K562 (cell line): ENCODE data around the gene HNRNPD. TPM values are rescaled to one million over a fixed set of nuclear protein-coding genes. Genes with fewer than 3 reads are reported as not detected.

Source experiments
- ATAC-seq: fragments of 200-7000 bp; cut with Tn5 transposase; 3 replicates; pipeline ENCODE4 v1.9.1; 2020; ENCODE audit warnings: moderate library complexity
- Bru-seq: library from RNA; stranded (reverse); fragments of 400-500 nt; gene quantifications from one replicate; lab custom pipeline; 2021; lab: Mats Ljungman, UMichigan
- BruChase-seq, 2 experiments: library from RNA; stranded (reverse); fragments of 400-500 nt; gene quantifications; one replicate each; lab custom pipeline; 2021; lab: Mats Ljungman, UMichigan
- BruUV-seq: library from RNA; stranded (reverse); fragments of 400-500 nt; replicated peaks from 2 replicates; lab custom pipeline; 2021; lab: Mats Ljungman, UMichigan
- CTCF ChIA-PET: fragments of 300-600 bp; formaldehyde crosslinking; extraction: SDS; loops from one replicate; lab custom pipeline; 2021; ENCODE audit warnings: low intra/inter-chr PET ratio; lab: Yijun Ruan, JAX
- POLR2A ChIA-PET: fragments of 300-600, 350-650 bp; sonication (Branson Sonifier 250); formaldehyde crosslinking; extraction: SDS; loops from one replicate; lab custom pipeline; 2021; ENCODE audit warnings: antibody characterized with exemption, inconsistent platforms; lab: Yijun Ruan, JAX
- DNase-seq, 4 experiments: peaks; one replicate each; pipeline versions ENCODE4 v3.0.0 to v3.0.0-alpha.2; 2011 to 2018; ENCODE audit warnings: low spot score in 3 of 4, mixed read lengths in 3 of 4; ENCODE audit errors: extremely low read depth in 1 of 4
- FAIRE-seq: peaks from 2 replicates; lab custom pipeline; 2011; peaks lifted over from hg19 to GRCh38; lab: Jason Lieb, UNC
- H2AFZ ChIP-seq: 2 replicates; pipeline ENCODE4 v1.6.0; 2011; ENCODE audit warnings: low read depth, low read length, control low read depth, inconsistent platforms
- H3K27ac ChIP-seq: fragments of 200-600 bp; 3 replicates; pipeline ENCODE4 v1.8.0; 2011; ENCODE audit warnings: low read depth, mild to moderate bottlenecking, control low read depth, inconsistent platforms, low read length, moderate library complexity, mixed read lengths; ENCODE audit errors: extremely low read depth
- H3K27me3 ChIP-seq, 2 experiments: fragments of 300-600 bp in 1 of 2; 2 replicates in 1 of 2; 3 replicates in 1 of 2; pipeline versions ENCODE4 v1.6.0 to v1.8.0; 2011; ENCODE audit warnings: inconsistent platforms in 2 of 2, low read length in 2 of 2, mild to moderate bottlenecking in 1 of 2, mixed read lengths in 1 of 2, moderate library complexity in 1 of 2; ENCODE audit not compliant: control insufficient read depth in 2 of 2, insufficient read depth in 2 of 2
- H3K36me3 ChIP-seq: fragments of 300-600 bp; 3 replicates; pipeline ENCODE4 v1.8.0; 2011; ENCODE audit warnings: mild to moderate bottlenecking, low read length, inconsistent platforms; ENCODE audit not compliant: control insufficient read depth, insufficient read depth
- H3K4me1 ChIP-seq, 2 experiments: fragments of 200-600 bp in 1 of 2; replicated peaks in 1 of 2; 2 replicates in 1 of 2; 3 replicates in 1 of 2; pipeline versions ENCODE4 v1.5.1 to v1.8.0; 2011; ENCODE audit warnings: inconsistent platforms in 2 of 2, low read length in 2 of 2, mild to moderate bottlenecking in 1 of 2, mixed read lengths in 1 of 2, moderate library complexity in 1 of 2; ENCODE audit not compliant: control insufficient read depth in 2 of 2, insufficient read depth in 2 of 2
- H3K4me2 ChIP-seq: 2 replicates; pipeline ENCODE4 v1.6.1; 2011; ENCODE audit warnings: low read length, control low read depth, inconsistent platforms, mixed read lengths; ENCODE audit not compliant: insufficient read depth
- H3K4me3 ChIP-seq: fragments of 200-600 bp; sonication (generic), shearing (Covaris generic); 2 replicates; pipeline ENCODE4 v1.5.1; 2016; ENCODE audit warnings: control low read depth, inconsistent platforms
- H3K79me2 ChIP-seq: fragments of 200-600 bp; 3 replicates; pipeline ENCODE4 v1.8.0; 2011; ENCODE audit warnings: low read length, inconsistent platforms; ENCODE audit not compliant: control insufficient read depth, insufficient read depth
- H3K9ac ChIP-seq, 2 experiments: 2 replicates each; pipeline versions ENCODE4 v1.6.0 to v1.6.1; 2011; ENCODE audit warnings: low read depth in 2 of 2, low read length in 2 of 2, control low read depth in 1 of 2, inconsistent platforms in 1 of 2, mild to moderate bottlenecking in 1 of 2, mixed read lengths in 1 of 2; ENCODE audit not compliant: insufficient read depth in 1 of 2
- H3K9me1 ChIP-seq: one replicate; pipeline ENCODE4 v1.6.0; 2011; ENCODE audit warnings: inconsistent platforms, mild to moderate bottlenecking, low read length, moderate library complexity; ENCODE audit not compliant: control insufficient read depth, insufficient read depth
- H3K9me3 ChIP-seq: replicated peaks from 2 replicates; pipeline ENCODE4 v1.5.1; 2011; ENCODE audit warnings: low read depth, low read length, inconsistent platforms; ENCODE audit not compliant: control insufficient read depth, insufficient read depth
- H4K20me1 ChIP-seq: replicated peaks from 2 replicates; pipeline ENCODE4 v1.6.1; 2011; ENCODE audit warnings: low read length, inconsistent platforms, mixed read lengths; ENCODE audit not compliant: control insufficient read depth, insufficient read depth
- CBX2 ChIP-seq: fragments of 200-600 bp; sonication (generic); IDR thresholded peaks from one replicate; pipeline ENCODE4 v1.6.1; 2012; ENCODE audit warnings: mild to moderate bottlenecking, low read length, inconsistent platforms; ENCODE audit not compliant: insufficient read depth, poor library complexity, severe bottlenecking
- EGR1 ChIP-seq: fragments of 450-650 bp; conservative IDR thresholded peaks from 2 replicates; pipeline ENCODE4 v1.6.1; 2017; ENCODE audit warnings: mild to moderate bottlenecking
- HCFC1 ChIP-seq: IDR thresholded peaks from 2 replicates; pipeline ENCODE4 v1.6.1; 2012; ENCODE audit warnings: low read depth, low read length, improper control_type of control experiment
- NR1H2 ChIP-seq: sonication (generic); formaldehyde crosslinking; IDR thresholded peaks from 2 replicates; pipeline ENCODE4 v1.4.0; 2020; ENCODE audit warnings: mild to moderate bottlenecking, missing genetic modification reagents
- ZNF586 ChIP-seq: fragments of 450-650 bp; formaldehyde crosslinking; conservative IDR thresholded peaks from 2 replicates; pipeline ENCODE4 v1.4.0; 2020; ENCODE audit warnings: mild to moderate bottlenecking, moderate library complexity
- ZNF668 ChIP-seq: fragments of 250-450 bp; sonication (Bioruptor Pico); IDR thresholded peaks from 2 replicates; pipeline ENCODE4 v1.8.0; 2022; ENCODE audit warnings: mild to moderate bottlenecking, inconsistent platforms
- WGBS: fragments of 100-300 bp; shearing (Covaris generic); methylation state at CpG from one replicate; pipeline ENCODE4 v1.1.6; 2016; ENCODE audit warnings: low coverage, mixed read lengths; ENCODE audit not compliant: insufficient coverage; ENCODE audit errors: missing lambda C conversion rate; 5-methylcytosine and 5-hydroxymethylcytosine counted together
- in situ Hi-C: fragments of 300-500 bp; cut with MboI; formaldehyde crosslinking; loops from 4 replicates; pipeline ENCODE4 v1.15.0; 2018; ENCODE audit warnings: inconsistent platforms, mixed read lengths
- intact Hi-C: fragments of 100-400 bp; cut with micrococcal nuclease; formaldehyde crosslinking; loops from 2 replicates; pipeline ENCODE4 v1.14.2; 2022
- long read RNA-seq, 3 experiments: library from polyadenylated mRNA in 2 of 3; library from RNA in 1 of 3; unstranded in 2 of 3; stranded (forward) in 1 of 3; transcript quantifications; one replicate each; pipeline ENCODE4 v2.0.0, GENCODE V29; 2019 to 2022
- polyA minus RNA-seq, 3 experiments: library from RNA; depleted of rRNA, polyadenylated mRNA; stranded (reverse); fragments of >200 nt; gene quantifications; 2 replicates each; pipeline ENCODE4 v1.2.3, GENCODE V29; 2011
- polyA plus RNA-seq, 8 experiments: library from polyadenylated mRNA; depleted of rRNA in 4 of 8; stranded (reverse) in 5 of 8; unstranded in 3 of 8; fragments of >200 nt; fragmentation: Nextera tagmentation in 2 of 8; fragmentation: Illumina TruSeq in 1 of 8; extraction: Ambion mirVana in 2 of 8; extraction: Trizol in 1 of 8; gene quantifications; 2 replicates each; pipeline versions ENCODE4 v1.2.1 to v1.2.3, GENCODE V29; 2011 to 2014; ENCODE audit warnings: inconsistent platforms in 1 of 8, missing spikeins in 1 of 8
- total RNA-seq, 7 experiments: library from RNA; depleted of rRNA in 6 of 7; stranded (reverse); fragments of >200 nt in 6 of 7; fragmentation: Illumina TruSeq in 2 of 7; extraction: Trizol in 2 of 7; gene quantifications; 2 replicates each; pipeline versions ENCODE4 v1.2.1 to v1.2.3, GENCODE V29; 2011 to 2021; ENCODE audit warnings: low replicate concordance in 1 of 7
- TF ChIP-seq, protein P1 (sequence below): fragments of 450-650 bp; IDR thresholded peaks from 2 replicates; pipeline ENCODE4 v1.6.1; 2017; ENCODE audit warnings: antibody characterized with exemption, mild to moderate bottlenecking

Gene HNRNPD, protein sequence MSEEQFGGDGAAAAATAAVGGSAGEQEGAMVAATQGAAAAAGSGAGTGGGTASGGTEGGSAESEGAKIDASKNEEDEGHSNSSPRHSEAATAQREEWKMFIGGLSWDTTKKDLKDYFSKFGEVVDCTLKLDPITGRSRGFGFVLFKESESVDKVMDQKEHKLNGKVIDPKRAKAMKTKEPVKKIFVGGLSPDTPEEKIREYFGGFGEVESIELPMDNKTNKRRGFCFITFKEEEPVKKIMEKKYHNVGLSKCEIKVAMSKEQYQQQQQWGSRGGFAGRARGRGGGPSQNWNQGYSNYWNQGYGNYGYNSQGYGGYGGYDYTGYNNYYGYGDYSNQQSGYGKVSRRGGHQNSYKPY
- 121 and 345 TPM in 2 replicates for total RNA-seq (2011; cell fraction: chromatin; rRNA removed; ENCODE audit: low replicate concordance)
- total RNA-seq (2011; cell fraction: nucleolus; rRNA removed): 98.2 and 123 TPM in 2 replicates
- 163 and 222 TPM in 2 replicates for total RNA-seq (2011; cell fraction: nucleoplasm; rRNA removed)
- total RNA-seq (2014; rRNA removed): 157 and 160 TPM in 2 replicates
- total RNA-seq (2014; rRNA removed; fragmentation: Illumina TruSeq; extraction: Trizol): 98.8 and 120 TPM in 2 replicates
- total RNA-seq (2015; rRNA removed; fragmentation: Illumina TruSeq; extraction: Trizol): 135 and 147 TPM in 2 replicates
- total RNA-seq (2021): 346 and 422 TPM in 2 replicates
- polyA plus RNA-seq (2011; rRNA removed): 92.4 and 129 TPM in 2 replicates
- polyA plus RNA-seq (2011; cell fraction: cytosol; rRNA removed): 36.9 and 58.0 TPM in 2 replicates
- polyA plus RNA-seq (2011; cell fraction: nucleus; rRNA removed): 162 and 252 TPM in 2 replicates
- 291 and 588 TPM in 2 replicates for polyA plus RNA-seq (2012)
- 851 and 955 TPM in 2 replicates for polyA plus RNA-seq (2014; fragmentation: Illumina TruSeq; extraction: Trizol)
- polyA plus RNA-seq (2014; fragmentation: Nextera tagmentation; extraction: Ambion mirVana): 100 to 1,000 TPM; 152 to 187 TPM
- 307 and 442 TPM in 2 replicates for polyA plus RNA-seq (2014; rRNA removed)
- 51.2 and 75.0 TPM in 2 replicates for polyA minus RNA-seq (2011; rRNA and poly(A)+ RNA removed)
- polyA minus RNA-seq (2011; cell fraction: cytosol; rRNA and poly(A)+ RNA removed): 73.1 and 75.2 TPM in 2 replicates
- 54.7 and 85.6 TPM in 2 replicates for polyA minus RNA-seq (2011; cell fraction: nucleus; rRNA and poly(A)+ RNA removed)
- percentile 99 among the genes with signal in this experiment for Bru-seq, nascent RNA
- BruChase-seq, experiment 1, labeled RNA remaining after a 2-hour chase: percentile 100 among the genes with signal in this experiment
- BruChase-seq, experiment 2, labeled RNA remaining after a 6-hour chase: percentile 99 among the genes with signal in this experiment
- long read RNA-seq, experiment 1, transcript HNRNPD-203 (8 exons, 1,585 nt): major isoform, 841 of 2,125 reads
- long read RNA-seq, experiment 1, transcript HNRNPD-201 (9 exons, 3,033 nt): minor isoform, 679 of 2,125 reads
- long read RNA-seq, experiment 1, transcript HNRNPD-202 (8 exons, 1,667 nt): minor isoform, 155 of 2,125 reads
- long read RNA-seq, experiment 1, partial matches to known transcripts: 144 of 2,125 reads
- long read RNA-seq, experiment 1, other reads (novel, unspliced or antisense): 305 of 2,125 reads
- long read RNA-seq, experiment 2, transcript HNRNPD-203 (8 exons, 1,585 nt): major isoform, 201 of 749 reads
- long read RNA-seq, experiment 2, transcript HNRNPD-201 (9 exons, 3,033 nt): minor isoform, 157 of 749 reads
- long read RNA-seq, experiment 2, transcript HNRNPD-202 (8 exons, 1,667 nt): minor isoform, 48 of 749 reads
- long read RNA-seq, experiment 2, partial matches to known transcripts: 136 of 749 reads
- long read RNA-seq, experiment 2, other reads (novel, unspliced or antisense): 207 of 749 reads
- long read RNA-seq, experiment 3, transcript HNRNPD-203 (8 exons, 1,585 nt): major isoform, 11 of 82 reads
- long read RNA-seq, experiment 3, transcript HNRNPD-201 (9 exons, 3,033 nt): major isoform, 11 of 82 reads
- long read RNA-seq, experiment 3, partial matches to known transcripts: 49 of 82 reads
- long read RNA-seq, experiment 3, other reads (novel, unspliced or antisense): 9 of 82 reads

- Histone ChIP-seq H3K4me3 (peak within 1 kb of the TSS; percentile 94), H3K4me2 (peak within 1 kb of the TSS; percentile 86), H3K27ac (peak within 1 kb of the TSS; percentile 100), H3K9me3 (no peaks in the 10 kb centered on the region), H3K79me2 (peaks cover 72% of the 10 kb centered on the region), H2AFZ (peak within 1 kb of the TSS; percentile 86), H3K9me1 (no peaks in the 10 kb centered on the region), H3K4me1 (peaks cover 8 to 9% of the 10 kb centered on the region in 2 experiments; a peak in 4 of 5 replicates), H3K36me3 (peaks cover 42% of the 10 kb centered on the region), H3K27me3 (no peaks in the 10 kb centered on the region), H3K9ac (peak within 1 kb of the TSS; percentile 98 to 99), H4K20me1 (peaks cover 40% of the 10 kb centered on the region)
- FAIRE-seq (peak; percentile 100), ATAC-seq (peak; percentile 85), DNase-seq (peak; percentile 88 to 99 (median 92))
- in situ Hi-C loops: no loop called here
- under 1% methylated on average over 66 of the region's 83 CpGs for WGBS
- no TSS peak for BruUV-seq
- CTCF ChIA-PET: interaction anchor here (2.5 kb wide), 1 partner anchor 55 kb away, joined by 7 read pairs; no protein-coding TSS in a partner anchor
- POLR2A ChIA-PET: interaction anchor here (0.5 to 1.5 kb wide), 14 partner anchors 9 to 58 kb away, joined by 3 to 19 read pairs (median 4); no protein-coding TSS in a partner anchor
- intact Hi-C loops: loop anchor here (1.0 to 10.0 kb wide), 3 partner anchors 55 to 641 kb away; partner anchors contain the start of genes LIN54 and THAP9
- TF ChIP-seq ZNF586 (no peak), HCFC1 (peak; percentile 68), EGR1 (peak; percentile 97), CBX2 (no peak), ZNF668 (no peak), NR1H2 (CRISPR knock-in tag) (no peak)
- TF ChIP-seq, protein P1, sequence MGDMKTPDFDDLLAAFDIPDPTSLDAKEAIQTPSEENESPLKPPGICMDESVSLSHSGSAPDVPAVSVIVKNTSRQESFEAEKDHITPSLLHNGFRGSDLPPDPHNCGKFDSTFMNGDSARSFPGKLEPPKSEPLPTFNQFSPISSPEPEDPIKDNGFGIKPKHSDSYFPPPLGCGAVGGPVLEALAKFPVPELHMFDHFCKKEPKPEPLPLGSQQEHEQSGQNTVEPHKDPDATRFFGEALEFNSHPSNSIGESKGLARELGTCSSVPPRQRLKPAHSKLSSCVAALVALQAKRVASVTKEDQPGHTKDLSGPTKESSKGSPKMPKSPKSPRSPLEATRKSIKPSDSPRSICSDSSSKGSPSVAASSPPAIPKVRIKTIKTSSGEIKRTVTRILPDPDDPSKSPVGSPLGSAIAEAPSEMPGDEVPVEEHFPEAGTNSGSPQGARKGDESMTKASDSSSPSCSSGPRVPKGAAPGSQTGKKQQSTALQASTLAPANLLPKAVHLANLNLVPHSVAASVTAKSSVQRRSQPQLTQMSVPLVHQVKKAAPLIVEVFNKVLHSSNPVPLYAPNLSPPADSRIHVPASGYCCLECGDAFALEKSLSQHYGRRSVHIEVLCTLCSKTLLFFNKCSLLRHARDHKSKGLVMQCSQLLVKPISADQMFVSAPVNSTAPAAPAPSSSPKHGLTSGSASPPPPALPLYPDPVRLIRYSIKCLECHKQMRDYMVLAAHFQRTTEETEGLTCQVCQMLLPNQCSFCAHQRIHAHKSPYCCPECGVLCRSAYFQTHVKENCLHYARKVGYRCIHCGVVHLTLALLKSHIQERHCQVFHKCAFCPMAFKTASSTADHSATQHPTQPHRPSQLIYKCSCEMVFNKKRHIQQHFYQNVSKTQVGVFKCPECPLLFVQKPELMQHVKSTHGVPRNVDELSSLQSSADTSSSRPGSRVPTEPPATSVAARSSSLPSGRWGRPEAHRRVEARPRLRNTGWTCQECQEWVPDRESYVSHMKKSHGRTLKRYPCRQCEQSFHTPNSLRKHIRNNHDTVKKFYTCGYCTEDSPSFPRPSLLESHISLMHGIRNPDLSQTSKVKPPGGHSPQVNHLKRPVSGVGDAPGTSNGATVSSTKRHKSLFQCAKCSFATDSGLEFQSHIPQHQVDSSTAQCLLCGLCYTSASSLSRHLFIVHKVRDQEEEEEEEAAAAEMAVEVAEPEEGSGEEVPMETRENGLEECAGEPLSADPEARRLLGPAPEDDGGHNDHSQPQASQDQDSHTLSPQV: 0 out of 2 replicates have a peak, but pooled peaks have one; percentile 39
These were observed at the start of gene HNRNPD for GRCh38 chr4:82373816-82374625. TSS of gene HNRNPD (minus strand) at chr4:82373991. CDS start at chr4:82373678, 313 bp downstream.
